GM21515 (cell line): ENCODE measurements around the gene PALM.
"Not testable (repeated sequence)": the region's sequence is repeated elsewhere in the genome, so short reads cannot be mapped to it uniquely, and the experiment has no call there.

Source experiments
- ATAC-seq: cut with Tn5 transposase; IDR thresholded peaks from one replicate; pipeline ENCODE4 v1.9.1; 2021; ENCODE audit not compliant: unreplicated experiment

PALM gene

GRCh38 chr19:703651-704446 lies 4.9 kb upstream of the PALM start:
- ATAC-seq, result no peak

DNA sequence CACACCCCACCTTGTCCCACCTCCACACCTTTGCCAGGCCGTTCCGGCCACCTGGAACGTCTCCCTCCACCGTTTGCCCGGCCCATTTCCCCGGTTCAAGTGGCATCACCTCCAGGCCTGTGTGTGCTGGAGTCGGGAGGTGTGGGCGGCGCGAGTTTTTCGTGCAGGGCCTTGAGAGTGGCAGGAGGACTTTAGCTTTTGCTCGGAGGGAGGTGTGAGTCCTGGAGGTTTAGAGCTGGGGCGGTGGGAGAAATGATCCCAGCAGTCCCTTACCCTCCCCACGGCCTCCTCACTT lies 4.3 kb upstream of the PALM start:
- ATAC-seq, result no peak

GRCh38 chr19:709196-709964 lies 645 bp downstream of the PALM start:
- no peak for ATAC-seq

DNA sequence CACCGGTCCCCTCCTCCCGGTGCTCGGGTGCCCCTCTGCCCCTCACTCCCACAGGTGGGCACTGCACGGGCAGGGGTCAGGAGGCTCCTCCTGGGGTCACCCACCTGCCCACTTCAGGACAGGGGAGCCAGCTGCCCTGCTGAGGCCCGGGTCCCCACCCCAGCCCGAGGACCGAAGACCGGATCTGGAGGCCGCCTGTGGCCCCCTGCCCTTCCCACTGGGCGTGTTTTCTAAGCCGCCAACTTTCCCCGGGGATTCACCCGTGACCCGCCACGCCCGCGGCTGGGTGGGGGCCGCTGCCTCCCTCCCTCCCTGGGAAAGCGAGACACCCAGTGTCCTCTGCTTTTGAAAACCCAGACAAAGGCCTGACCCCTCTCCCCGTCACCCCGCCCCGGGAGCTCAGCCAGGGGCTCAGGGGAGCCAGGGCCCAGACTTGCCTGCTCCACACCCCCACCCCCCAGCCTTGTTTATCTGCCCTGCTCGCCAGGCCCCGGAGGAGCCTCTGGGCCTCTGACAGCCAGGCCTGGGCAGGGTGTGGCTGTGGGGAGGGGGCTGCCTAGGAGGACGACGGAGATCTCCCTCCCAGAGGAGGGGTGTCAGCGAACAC lies 1.3 kb downstream of the PALM start:
- no peak for ATAC-seq

DNA sequence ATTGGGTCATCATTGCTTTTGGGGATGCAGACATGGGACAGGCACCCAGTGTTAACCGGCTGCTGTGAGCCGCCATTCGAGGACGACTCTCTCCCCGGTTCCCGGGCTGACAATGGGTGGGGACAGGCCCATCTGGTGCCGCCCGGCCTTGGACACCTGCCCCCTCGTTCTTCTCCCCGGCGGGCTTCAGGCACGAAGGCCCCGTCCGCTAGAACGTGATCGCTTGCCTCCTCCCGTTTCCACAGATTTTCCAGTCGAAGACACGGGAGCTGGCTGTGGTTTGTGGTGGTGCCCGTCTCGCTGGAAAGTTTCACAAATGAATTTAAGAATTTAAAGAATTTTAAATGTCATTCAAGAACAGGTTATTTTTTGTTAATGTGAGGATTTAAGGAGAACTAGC lies 2.0 kb downstream of the PALM start:
- no peak for ATAC-seq

DNA sequence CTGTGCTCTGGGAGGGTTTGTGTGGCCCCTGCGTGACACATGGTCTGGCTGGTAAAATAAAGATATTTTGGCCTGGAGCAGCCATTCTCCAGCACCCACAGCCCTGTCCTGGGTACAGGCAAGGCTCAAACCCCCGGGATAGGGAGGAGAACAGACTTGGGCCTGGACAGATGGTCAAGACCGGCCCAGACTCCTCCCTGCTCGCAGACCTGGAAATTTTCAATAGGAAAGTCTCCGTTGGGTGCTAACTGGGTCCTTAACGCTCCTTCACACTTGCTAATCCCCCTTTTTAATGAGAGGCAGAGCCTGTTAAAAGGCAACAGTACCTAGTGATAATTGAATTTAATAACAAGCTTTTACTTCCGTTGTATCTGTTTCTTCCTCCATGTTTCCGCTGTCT lies 2.5 kb downstream of the PALM start:
- ATAC-seq, result no peak

- no peak for ATAC-seq
Measured at GRCh38 chr19:715347-715746, 6.6 kb downstream of the PALM start.

GRCh38 chr19:718251-718951 lies 9.7 kb downstream of the PALM start:
- ATAC-seq, result no peak

DNA sequence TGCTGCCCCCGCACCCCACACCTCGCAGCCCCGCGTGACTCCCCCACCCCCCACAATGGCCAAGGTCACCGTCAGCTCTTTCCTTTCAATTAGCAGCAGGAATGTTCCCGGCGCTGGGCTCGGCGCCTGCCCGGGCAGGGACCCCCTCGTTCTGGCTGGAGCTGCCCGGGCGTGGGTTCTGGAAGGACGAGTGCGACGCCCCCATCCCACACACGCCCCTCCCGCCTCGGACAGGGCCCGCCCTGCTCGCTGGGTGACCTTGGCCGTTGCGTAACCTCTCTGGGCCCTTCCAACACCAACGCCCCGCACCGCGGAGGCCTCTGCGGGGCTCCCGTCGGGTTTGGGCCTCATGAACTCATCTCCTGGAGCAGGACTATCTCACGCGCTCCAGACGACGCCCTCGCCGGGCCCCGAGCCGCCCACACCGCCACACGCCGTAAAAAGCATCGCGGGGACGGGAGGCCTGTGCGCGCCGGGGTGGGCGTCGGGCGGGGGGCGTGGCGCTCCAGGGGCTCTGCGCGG lies 10.3 kb downstream of the PALM start:
- no peak for ATAC-seq

DNA sequence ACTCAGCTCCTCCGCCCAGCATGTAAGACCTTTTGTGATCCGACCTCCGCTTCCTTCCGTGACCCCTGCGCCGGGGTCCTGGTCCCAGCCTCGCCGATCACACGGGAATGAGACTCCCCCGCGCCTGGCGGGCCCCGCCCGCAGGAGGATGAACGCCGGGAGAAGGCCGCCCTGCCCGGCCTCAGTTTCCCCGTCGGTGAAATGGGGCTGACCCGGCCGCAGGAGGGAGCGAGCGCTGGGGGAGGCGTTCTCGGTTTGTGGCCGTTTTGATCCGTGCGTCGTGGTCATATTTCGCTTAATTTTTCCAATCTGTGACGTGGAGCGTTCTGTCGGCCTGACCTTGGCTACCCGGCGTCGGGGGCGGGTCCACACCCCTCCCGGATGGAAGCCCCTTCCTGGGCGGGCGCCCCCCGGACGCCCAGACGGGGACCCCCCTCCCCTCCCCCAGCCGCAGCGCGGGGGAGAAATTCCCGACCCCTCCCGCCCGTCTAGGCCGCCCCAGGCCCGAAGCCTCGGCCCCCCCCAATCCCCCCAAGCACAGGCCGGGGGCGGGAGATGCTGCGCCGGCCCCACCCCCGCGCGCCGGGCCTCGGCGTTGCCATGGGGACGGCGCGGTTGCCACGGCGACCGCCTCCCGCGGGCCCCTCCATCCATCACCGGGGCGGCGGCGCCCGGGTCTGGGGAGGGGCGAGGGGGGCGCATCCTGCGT lies 11.1 kb downstream of the PALM start:
- no peak for ATAC-seq

- ATAC-seq, result no peak
Measured at GRCh38 chr19:720345-721160, 11.8 kb downstream of the PALM start.

DNA sequence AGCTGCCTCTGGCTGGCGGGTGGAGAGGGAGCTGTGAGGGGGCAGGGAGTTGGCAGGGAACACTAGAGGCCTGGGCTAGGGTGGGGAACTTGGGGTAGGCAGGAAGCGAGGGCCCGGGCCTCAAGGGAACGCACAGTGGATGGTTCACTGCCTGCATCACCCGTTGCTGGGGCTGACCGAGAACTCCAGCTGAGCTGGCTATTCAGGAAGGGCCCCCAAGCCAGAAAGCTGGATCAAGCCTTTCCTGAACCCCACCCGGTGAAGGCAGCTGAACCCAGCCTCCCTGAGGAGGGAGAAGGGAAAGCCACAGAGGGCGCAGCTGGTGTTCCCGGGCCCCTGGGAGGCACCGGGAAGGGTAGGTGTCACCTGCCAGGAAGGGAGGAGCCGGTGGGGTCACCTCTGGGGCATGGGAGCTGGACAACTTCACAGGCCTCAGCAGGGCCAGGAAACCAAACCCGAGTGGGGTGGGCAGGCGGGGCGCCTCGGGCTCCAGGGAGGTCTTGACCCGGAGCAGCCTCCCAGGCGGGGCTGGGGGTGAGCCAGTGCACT lies 13.9 kb downstream of the PALM start:
- no peak for ATAC-seq

- no peak for ATAC-seq
Measured at GRCh38 chr19:723247-723646, 14.5 kb downstream of the PALM start.

GRCh38 chr19:723714-724113 lies 15.0 kb downstream of the PALM start:
- no peak for ATAC-seq

DNA sequence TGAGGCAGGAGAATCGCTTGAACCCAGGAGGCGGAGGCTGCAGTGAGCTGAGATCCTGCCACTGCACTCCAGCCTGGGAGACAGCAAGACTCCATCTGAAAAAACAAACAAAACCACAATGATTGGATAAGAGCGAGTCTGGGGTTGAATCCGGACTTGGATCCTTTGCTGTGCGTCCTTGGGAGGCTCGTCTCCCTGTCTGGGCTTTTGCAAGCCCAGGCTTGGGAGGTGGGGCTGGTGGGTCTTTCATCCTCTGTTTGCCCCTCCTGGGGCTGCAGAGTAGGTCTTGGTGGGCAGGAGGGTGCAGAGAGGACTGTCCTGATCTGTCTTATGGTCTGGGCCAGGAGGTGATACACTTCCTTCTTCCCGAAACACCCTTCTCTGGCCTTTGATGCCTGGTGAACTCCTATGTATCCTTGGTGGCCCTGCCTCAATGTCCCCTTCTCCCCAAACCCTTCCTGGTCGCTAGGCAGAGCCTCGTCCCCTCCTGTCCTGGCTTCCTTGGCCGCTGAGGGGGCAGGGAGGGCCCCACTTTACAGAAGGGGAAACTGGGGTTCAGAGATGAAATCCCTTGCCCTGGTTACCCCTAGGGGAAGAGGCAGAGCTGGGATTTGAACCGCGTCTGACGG lies 16.8 kb downstream of the PALM start:
- no peak for ATAC-seq

GRCh38 chr19:726993-727956 lies 18.5 kb downstream of the PALM start:
- ATAC-seq, result no peak

DNA sequence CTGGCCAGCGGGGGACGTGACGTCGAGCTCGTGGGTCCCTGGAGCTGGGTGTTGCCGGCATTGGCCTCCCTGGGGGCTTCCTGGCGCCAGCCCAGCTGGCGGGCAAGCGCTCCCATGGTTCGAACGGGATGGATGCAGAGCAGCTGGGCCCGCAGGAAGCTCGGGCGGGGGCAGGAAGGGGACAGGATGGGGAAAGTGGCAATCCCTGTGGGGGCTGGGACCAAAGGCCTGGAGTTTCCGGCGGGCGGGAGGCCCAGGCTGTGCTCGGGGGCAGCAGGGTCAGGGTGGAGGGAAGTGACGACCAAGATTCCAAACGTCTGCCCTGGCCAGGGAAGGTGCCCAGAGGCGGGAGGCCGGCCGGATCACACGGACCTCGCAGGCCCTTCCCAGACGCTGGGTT lies 19.3 kb downstream of the PALM start:
- no peak for ATAC-seq

GRCh38 chr19:729564-729963 lies 20.8 kb downstream of the PALM start:
- not testable (repeated sequence) for ATAC-seq
